GM23338 (cell line): ENCODE results near the gene MAD1L1.

Experiments
- CREB1 ChIP-seq: fragments of 250-450 bp; sonication (Bioruptor Pico); IDR thresholded peaks from 2 replicates; pipeline ENCODE4 v1.5.0; 2020; ENCODE audit warnings: low read depth, mild to moderate bottlenecking, moderate library complexity
- CTCF ChIP-seq, 2 experiments: fragments of 200-600 bp in 1 of 2; sonication (generic) in 1 of 2; conservative IDR thresholded peaks; 2 replicates each; pipeline versions ENCODE4 v1.5.1 to v1.6.1; 2016 to 2017; ENCODE audit warnings: antibody characterized with exemption in 2 of 2, low read depth in 2 of 2, mild to moderate bottlenecking in 2 of 2, moderate library complexity in 1 of 2
- EZH2 ChIP-seq: fragments of 200-600 bp; sonication (generic); IDR thresholded peaks from one replicate; pipeline ENCODE4 v1.8.0; 2017; ENCODE audit warnings: antibody characterized with exemption, mild to moderate bottlenecking, low read depth; ENCODE audit not compliant: unreplicated experiment
- EZH2phosphoT487 ChIP-seq: fragments of 200-600 bp; sonication (generic); IDR thresholded peaks from one replicate; pipeline ENCODE4 v1.8.1; 2018; ENCODE audit warnings: antibody characterized with exemption; ENCODE audit not compliant: unreplicated experiment
- POLR2AphosphoS5 ChIP-seq: IDR thresholded peaks from 2 replicates; pipeline ENCODE4 v1.6.1; 2016; ENCODE audit warnings: antibody characterized with exemption, low read depth
- ZNF114 ChIP-seq: fragments of 250-450 bp; sonication (Bioruptor Pico); IDR thresholded peaks from 2 replicates; pipeline ENCODE4 v1.5.0; 2020; ENCODE audit warnings: mild to moderate bottlenecking, moderate library complexity
- TF ChIP-seq, protein P1 (sequence below): IDR thresholded peaks from one replicate; pipeline ENCODE4 v1.6.1; 2018; ENCODE audit warnings: antibody characterized with exemption; ENCODE audit not compliant: unreplicated experiment

DNA sequence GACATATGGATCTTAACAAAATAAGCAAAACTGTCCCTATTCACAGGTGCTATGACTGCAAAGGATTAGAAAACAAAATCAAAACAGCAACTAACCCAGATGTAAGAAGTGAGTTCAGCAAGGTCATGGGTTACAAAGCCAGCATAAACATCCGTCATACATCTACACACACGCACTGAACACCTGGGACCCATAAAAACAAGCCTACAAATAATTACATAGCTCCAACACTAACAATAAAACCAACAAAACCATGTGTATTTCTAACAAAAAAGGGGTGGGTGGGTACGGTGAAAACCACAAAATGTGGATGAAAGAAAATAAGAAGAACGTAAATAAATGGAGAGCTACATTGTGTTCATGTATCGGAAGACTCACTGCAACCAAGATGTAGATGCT, 305.8 kb downstream of the MAD1L1 start:
- TF ChIP-seq, protein P1, sequence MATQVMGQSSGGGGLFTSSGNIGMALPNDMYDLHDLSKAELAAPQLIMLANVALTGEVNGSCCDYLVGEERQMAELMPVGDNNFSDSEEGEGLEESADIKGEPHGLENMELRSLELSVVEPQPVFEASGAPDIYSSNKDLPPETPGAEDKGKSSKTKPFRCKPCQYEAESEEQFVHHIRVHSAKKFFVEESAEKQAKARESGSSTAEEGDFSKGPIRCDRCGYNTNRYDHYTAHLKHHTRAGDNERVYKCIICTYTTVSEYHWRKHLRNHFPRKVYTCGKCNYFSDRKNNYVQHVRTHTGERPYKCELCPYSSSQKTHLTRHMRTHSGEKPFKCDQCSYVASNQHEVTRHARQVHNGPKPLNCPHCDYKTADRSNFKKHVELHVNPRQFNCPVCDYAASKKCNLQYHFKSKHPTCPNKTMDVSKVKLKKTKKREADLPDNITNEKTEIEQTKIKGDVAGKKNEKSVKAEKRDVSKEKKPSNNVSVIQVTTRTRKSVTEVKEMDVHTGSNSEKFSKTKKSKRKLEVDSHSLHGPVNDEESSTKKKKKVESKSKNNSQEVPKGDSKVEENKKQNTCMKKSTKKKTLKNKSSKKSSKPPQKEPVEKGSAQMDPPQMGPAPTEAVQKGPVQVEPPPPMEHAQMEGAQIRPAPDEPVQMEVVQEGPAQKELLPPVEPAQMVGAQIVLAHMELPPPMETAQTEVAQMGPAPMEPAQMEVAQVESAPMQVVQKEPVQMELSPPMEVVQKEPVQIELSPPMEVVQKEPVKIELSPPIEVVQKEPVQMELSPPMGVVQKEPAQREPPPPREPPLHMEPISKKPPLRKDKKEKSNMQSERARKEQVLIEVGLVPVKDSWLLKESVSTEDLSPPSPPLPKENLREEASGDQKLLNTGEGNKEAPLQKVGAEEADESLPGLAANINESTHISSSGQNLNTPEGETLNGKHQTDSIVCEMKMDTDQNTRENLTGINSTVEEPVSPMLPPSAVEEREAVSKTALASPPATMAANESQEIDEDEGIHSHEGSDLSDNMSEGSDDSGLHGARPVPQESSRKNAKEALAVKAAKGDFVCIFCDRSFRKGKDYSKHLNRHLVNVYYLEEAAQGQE = no peak
- no peak for TF ChIP-seq CTCF (conservative IDR thresholded peaks at IDR 0.05; ENCODE audit: low read depth in 2 of 2)
- no peak for TF ChIP-seq POLR2AphosphoS5
- no peak for TF ChIP-seq EZH2
- TF ChIP-seq EZH2phosphoT487 = no peak
- TF ChIP-seq CREB1 = no peak
- TF ChIP-seq ZNF114 (CRISPR knock-in tag) = no peak
